Measurements from ENCODE around the gene KCNJ15.

The KCNJ15 gene

DNA sequence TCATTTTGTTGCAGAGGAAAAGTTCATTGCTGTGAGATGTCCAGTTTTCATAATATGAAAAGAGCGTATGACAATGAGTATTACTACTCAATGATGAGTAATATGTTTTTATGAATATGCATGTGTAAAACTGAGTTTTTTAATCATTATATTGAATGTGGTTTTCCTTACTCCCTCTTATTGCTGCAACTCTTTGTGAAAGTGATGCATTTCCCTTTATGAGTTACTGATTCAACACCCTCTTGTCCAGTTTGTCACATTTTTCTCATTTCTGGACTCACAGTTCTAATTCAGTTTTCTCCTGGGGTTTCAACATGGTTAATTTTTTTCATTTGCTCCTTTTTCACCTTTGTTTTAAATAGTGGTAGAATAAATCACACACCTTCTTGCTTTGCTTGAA is 35.2 kb upstream of the KCNJ15 start:
- no peaks in the 10 kb centered on the region for H3K4me1 ChIP-seq
- H3K4me3 ChIP-seq (ENCODE audit: low read depth, low read length), result no peak overlapping the region
- H3K27me3 ChIP-seq, result no peaks in the 10 kb centered on the region
- no peak for DNase-seq
- no peaks in the 10 kb centered on the region for H3K9me3 ChIP-seq
- TF ChIP-seq, protein P1, sequence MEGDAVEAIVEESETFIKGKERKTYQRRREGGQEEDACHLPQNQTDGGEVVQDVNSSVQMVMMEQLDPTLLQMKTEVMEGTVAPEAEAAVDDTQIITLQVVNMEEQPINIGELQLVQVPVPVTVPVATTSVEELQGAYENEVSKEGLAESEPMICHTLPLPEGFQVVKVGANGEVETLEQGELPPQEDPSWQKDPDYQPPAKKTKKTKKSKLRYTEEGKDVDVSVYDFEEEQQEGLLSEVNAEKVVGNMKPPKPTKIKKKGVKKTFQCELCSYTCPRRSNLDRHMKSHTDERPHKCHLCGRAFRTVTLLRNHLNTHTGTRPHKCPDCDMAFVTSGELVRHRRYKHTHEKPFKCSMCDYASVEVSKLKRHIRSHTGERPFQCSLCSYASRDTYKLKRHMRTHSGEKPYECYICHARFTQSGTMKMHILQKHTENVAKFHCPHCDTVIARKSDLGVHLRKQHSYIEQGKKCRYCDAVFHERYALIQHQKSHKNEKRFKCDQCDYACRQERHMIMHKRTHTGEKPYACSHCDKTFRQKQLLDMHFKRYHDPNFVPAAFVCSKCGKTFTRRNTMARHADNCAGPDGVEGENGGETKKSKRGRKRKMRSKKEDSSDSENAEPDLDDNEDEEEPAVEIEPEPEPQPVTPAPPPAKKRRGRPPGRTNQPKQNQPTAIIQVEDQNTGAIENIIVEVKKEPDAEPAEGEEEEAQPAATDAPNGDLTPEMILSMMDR (IDR thresholded peaks at IDR 0.05; ENCODE audit: low read depth, low read length), result no peak
- no peaks in the 10 kb centered on the region for H3K36me3 ChIP-seq

DNA sequence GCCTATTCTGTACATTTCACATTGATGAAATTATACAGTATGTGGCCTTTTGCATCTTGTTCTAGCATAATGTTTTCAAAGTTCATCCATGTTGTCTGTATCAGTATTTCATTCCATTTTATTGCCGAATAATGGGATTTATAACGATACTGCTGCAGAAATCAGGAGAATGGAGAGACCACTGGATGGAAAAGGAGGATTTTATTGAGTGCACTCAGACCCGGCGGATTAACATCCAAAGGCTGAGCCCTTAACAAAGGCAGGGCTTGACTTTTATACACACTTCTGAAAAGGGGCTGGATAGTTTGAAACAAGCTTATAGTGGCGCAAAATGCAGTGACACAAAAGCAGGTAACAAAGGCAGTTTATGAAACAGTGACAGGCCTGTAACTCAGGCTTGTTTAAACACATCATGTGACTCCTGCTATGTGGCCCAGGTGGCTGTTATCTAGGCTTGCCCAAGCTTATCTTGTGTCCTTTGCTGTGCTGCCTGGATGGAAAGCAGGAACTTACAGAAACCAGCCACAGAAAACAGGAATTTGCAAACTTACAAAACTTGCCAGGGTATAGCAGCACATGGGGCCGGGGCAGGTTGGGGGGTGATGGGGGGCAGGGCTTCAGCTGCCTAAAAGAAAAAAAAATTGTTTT is 32.8 kb upstream of the KCNJ15 start:
- H3K9me3 ChIP-seq, result peaks cover 2% of the 10 kb centered on the region; the same call in 1 of the 2 replicates
- no peaks in the 10 kb centered on the region for H3K4me1 ChIP-seq
- H3K4me3 ChIP-seq (ENCODE audit: low read depth, low read length), result no peak overlapping the region
- TF ChIP-seq, protein P1 (IDR thresholded peaks at IDR 0.05; ENCODE audit: low read depth, low read length), result no peak
- no peaks in the 10 kb centered on the region for H3K36me3 ChIP-seq
- no peak for DNase-seq
- H3K27me3 ChIP-seq, result no peaks in the 10 kb centered on the region

DNA sequence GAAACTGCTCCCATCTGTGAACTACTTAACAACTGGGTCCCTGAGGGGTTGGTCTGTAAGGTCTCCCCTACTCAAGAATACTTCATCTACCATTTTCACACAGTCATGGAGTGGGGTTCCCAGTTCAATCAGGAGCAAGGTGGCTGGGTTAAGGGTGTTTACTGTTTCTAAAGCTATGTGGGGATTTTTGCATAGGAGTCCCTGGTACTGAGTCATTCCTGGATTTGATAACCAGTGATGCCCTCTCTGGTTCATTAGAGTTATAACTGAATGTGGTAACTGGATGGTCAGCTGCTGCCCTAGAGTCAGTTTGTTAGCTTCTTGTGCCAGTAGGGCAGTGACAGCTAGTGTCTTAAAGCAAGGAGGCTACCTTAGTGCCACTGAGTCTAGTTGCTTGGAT is 29.4 kb upstream of the KCNJ15 start:
- no peaks in the 10 kb centered on the region for H3K4me1 ChIP-seq
- DNase-seq, result no peak
- TF ChIP-seq, protein P1 (IDR thresholded peaks at IDR 0.05; ENCODE audit: low read depth, low read length), result no peak
- H3K27me3 ChIP-seq, result no peaks in the 10 kb centered on the region
- H3K9me3 ChIP-seq, result peaks cover 3% of the 10 kb centered on the region; the same call in 1 of the 2 replicates
- H3K4me3 ChIP-seq (ENCODE audit: low read depth, low read length), result no peak overlapping the region
- no peaks in the 10 kb centered on the region for H3K36me3 ChIP-seq

DNA sequence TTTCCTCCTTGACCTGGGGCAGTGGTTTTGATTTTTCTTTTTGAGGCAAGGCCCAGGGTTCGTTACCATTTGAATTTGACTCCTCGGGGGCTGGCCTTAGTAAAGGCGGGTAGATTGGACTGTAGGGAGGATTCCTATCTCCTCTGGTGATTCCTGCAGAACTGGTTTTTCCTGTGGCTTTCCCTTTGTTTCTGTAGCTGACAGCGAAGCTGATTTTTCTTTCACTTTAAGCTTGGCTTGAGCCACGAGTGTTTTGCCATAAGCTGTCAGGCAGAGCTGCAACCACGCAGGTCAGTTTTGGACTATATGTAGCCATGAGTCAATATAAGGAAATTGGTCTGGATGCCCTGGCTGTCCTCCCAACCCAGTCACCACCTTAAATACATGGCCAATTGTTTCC is 28.7 kb upstream of the KCNJ15 start:
- Histone ChIP-seq H3K9me3 (peaks cover 3% of the 10 kb centered on the region; the same call in 1 of the 2 replicates), H3K27me3 (no peaks in the 10 kb centered on the region), H3K4me1 (no peaks in the 10 kb centered on the region), H3K36me3 (no peaks in the 10 kb centered on the region), H3K4me3 (ENCODE audit: low read depth, low read length) (no peak overlapping the region)
- no peak for DNase-seq
- TF ChIP-seq, protein P1 (IDR thresholded peaks at IDR 0.05; ENCODE audit: low read depth, low read length), result no peak

DNA sequence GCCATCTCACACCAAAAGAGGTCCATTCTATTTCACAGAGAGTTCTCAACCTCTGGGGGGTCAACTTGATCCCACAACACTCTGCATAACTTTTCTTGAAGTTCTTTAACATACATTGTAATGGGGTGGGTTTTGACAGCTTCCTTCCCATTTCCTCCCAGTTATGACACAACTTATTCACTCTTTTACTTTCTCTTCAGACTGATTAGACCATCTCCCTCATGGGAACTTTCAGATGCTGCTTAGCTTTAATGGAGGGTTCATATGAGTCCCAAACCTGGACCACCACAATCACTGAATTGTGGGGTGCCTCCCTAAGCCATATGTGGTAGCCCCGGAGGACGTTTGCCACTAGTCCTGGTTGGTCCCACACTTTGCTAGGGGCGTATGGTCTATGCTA is 28.3 kb upstream of the KCNJ15 start:
- Histone ChIP-seq H3K9me3 (peaks cover 3% of the 10 kb centered on the region; the same call in 1 of the 2 replicates), H3K4me1 (no peaks in the 10 kb centered on the region), H3K36me3 (no peaks in the 10 kb centered on the region), H3K4me3 (ENCODE audit: low read depth, low read length) (no peak overlapping the region), H3K27me3 (no peaks in the 10 kb centered on the region)
- no peak for DNase-seq
- TF ChIP-seq, protein P1 (IDR thresholded peaks at IDR 0.05; ENCODE audit: low read depth, low read length), result no peak

DNA sequence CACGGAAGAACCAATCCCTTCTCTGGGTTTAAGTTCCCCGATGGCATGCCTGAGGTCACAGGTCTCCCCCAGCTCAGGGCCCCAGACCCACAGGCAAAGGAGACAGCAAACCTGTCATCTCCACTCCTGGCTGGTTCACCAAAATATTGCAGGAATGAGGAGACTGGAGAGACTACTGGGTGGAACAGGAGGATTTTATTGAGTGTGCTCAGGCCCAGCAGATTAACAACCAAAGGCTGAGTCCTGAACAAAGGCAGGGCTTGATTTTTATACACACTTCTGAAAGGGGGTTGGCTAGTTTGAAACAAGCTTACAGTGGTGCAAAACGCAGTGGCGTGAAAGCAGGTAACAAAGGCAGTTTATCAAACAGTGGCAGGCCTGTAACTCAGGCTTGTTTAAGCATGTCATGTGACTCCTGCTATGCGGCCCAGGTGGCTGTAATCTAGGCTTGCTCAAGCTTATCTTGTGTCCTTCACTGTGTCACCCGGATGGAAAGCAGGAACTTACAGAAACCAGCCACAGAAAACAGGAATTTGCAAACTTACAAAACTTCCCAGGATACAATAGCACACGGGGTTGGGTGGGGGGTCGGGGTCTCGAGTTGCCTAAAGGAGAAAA is 27.4 kb upstream of the KCNJ15 start:
- Histone ChIP-seq H3K4me1 (no peaks in the 10 kb centered on the region), H3K27me3 (no peaks in the 10 kb centered on the region), H3K9me3 (peaks cover 3% of the 10 kb centered on the region; the same call in 1 of the 2 replicates), H3K36me3 (no peaks in the 10 kb centered on the region), H3K4me3 (ENCODE audit: low read depth, low read length) (no peak overlapping the region)
- TF ChIP-seq, protein P1 (IDR thresholded peaks at IDR 0.05; ENCODE audit: low read depth, low read length), result no peak
- no peak for DNase-seq

All from BE2C (cell line).